Right lobe of liver (tissue), 6 donors: Measurements from ENCODE around the gene BRD3. TPM values are rescaled to one million over a fixed set of nuclear protein-coding genes. Genes with fewer than 3 reads are reported as not detected.
"Not testable (repeated sequence)": the region's sequence is repeated elsewhere in the genome, so short reads cannot be mapped to it uniquely, and the experiment has no call there.

Source experiments
- ATAC-seq, 4 donors: fragments of 200-7000 bp; cut with Tn5 transposase; one replicate each; pipeline ENCODE4 v1.9.1; 2020; ENCODE audit warnings: mild to moderate bottlenecking in 4 of 4, moderate library complexity in 4 of 4
- DNase-seq, 3 donors: peaks; one replicate each; pipeline ENCODE4 v3.0.0-alpha.2; 2020
- H3K27ac ChIP-seq, 3 donors: fragments of 200-600 bp; one replicate each; pipeline ENCODE4 v1.8.0; 2022
- H3K27me3 ChIP-seq, 2 donors: fragments of 200-600 bp; one replicate each; pipeline ENCODE4 v1.8.0; 2022
- H3K36me3 ChIP-seq, 4 donors: fragments of 200-600 bp; sonication (generic) in 1 of 4; one replicate each; pipeline versions ENCODE4 v1.5.1 to v1.8.0; 2017 to 2022; ENCODE audit warnings: control low read depth in 1 of 4
- H3K4me1 ChIP-seq, 4 donors: fragments of 200-600 bp; sonication (generic) in 1 of 4; one replicate each; pipeline versions ENCODE4 v1.5.1 to v1.8.0; 2017 to 2022; ENCODE audit warnings: control low read depth in 1 of 4
- H3K4me3 ChIP-seq, 3 donors: fragments of 200-600 bp; one replicate each; pipeline ENCODE4 v1.8.0; 2022
- H3K9me3 ChIP-seq, 4 donors: fragments of 200-600 bp; sonication (generic) in 1 of 4; one replicate each; pipeline versions ENCODE4 v1.5.1 to v1.8.0; 2017 to 2022; ENCODE audit warnings: control low read depth in 1 of 4
- POLR2A ChIP-seq: fragments of 450-650 bp; IDR thresholded peaks from one replicate; pipeline ENCODE4 v1.6.1; 2017; ENCODE audit warnings: antibody characterized with exemption, mild to moderate bottlenecking
- WGBS: methylation state at CpG from one replicate; pipeline ENCODE4 v1.1.6; 2018; ENCODE audit warnings: low coverage, low lambda C conversion rate; ENCODE audit not compliant: insufficient coverage; ENCODE audit errors: missing lambda C conversion rate; 5-methylcytosine and 5-hydroxymethylcytosine counted together
- intact Hi-C, 2 donors: fragments of 100-400 bp; cut with DNase I; formaldehyde crosslinking; loops; one replicate each; pipeline versions ENCODE4 v1.11.2 to v1.14.1; 2022
- total RNA-seq, 6 experiments: library from RNA; depleted of rRNA in 2 of 6; stranded (reverse); fragments of >200 nt in 2 of 6; fragmentation: NEBNext Ultra II Directional in 3 of 6; extraction: Animal tissue kit (Norgen Biotek cat#: 25700) in 3 of 6; gene quantifications; one replicate each; pipeline versions ENCODE4 v1.1.0 to v1.2.4, GENCODE V29; 2016 to 2023
- TF ChIP-seq, protein P1 (sequence below), 4 donors: fragments of 200-600 bp in 3 of 4; fragments of 450-650 bp in 1 of 4; IDR thresholded peaks; one replicate each; pipeline versions ENCODE4 v1.5.1 to v1.8.0; 2016 to 2022; ENCODE audit warnings: antibody characterized with exemption in 4 of 4, mild to moderate bottlenecking in 2 of 4
- donor health status: DM: no; HTN: yes; CAD: no.
- donor health status: DM: no; HTN: no; CAD: no.
- donor health status: DM: no; HTN: no; CAD: no.
- donor health status: DM: no; HTN: yes; CAD: no.
- donor health status: DM: no; HTN: yes; CAD: no.

BRD3 gene
- total RNA-seq, 6 experiments from 2014 or later: 10.7 to 25.4 (median 21.1) TPM

DNA sequence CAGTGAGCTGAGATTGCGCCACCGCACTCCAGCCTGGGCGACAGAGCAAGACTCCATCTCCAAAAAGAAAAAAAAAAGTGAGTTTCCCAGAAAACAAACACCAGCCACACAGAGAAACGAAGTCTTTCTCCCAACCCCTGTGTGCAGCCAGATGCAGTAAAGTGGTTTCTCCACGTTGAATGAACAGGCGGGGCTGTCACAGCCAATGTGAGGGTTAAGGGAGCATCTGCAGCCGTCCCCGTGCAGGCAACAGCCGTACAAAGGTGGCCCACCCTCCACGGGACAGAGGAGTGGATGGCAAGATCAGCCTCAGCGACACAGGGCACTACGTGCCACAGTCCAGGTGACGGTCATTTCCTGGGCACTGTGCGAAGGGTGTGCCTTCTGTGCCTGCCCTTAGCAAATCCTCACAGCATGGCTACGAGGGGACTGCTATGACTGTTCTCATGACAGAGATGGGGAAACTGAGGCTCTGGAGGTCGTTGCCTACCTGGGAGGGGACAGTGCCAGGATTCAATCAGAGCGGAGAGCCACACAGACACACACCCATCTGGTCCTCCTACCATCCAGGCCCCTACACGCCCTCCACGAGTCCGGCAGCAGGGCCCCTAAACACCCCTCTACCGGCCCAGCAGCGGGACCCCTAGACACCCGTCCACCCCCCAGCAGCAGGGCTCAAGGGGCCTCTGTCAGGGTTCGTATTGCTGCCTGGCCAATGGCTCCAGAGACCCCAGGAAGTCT lies 78.0 kb downstream of the BRD3 start:
- peak; percentile 18 for TF ChIP-seq POLR2A
- TF ChIP-seq, protein P1, sequence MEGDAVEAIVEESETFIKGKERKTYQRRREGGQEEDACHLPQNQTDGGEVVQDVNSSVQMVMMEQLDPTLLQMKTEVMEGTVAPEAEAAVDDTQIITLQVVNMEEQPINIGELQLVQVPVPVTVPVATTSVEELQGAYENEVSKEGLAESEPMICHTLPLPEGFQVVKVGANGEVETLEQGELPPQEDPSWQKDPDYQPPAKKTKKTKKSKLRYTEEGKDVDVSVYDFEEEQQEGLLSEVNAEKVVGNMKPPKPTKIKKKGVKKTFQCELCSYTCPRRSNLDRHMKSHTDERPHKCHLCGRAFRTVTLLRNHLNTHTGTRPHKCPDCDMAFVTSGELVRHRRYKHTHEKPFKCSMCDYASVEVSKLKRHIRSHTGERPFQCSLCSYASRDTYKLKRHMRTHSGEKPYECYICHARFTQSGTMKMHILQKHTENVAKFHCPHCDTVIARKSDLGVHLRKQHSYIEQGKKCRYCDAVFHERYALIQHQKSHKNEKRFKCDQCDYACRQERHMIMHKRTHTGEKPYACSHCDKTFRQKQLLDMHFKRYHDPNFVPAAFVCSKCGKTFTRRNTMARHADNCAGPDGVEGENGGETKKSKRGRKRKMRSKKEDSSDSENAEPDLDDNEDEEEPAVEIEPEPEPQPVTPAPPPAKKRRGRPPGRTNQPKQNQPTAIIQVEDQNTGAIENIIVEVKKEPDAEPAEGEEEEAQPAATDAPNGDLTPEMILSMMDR (IDR thresholded peaks at IDR 0.05): no peak
- 27% methylated on average over 6 of the region's 24 CpGs for WGBS
- intact Hi-C loops: loop anchor here in 1 of 2 donors (5.0 kb wide), 1 partner anchor 197 kb away; no protein-coding TSS in a partner anchor

DNA sequence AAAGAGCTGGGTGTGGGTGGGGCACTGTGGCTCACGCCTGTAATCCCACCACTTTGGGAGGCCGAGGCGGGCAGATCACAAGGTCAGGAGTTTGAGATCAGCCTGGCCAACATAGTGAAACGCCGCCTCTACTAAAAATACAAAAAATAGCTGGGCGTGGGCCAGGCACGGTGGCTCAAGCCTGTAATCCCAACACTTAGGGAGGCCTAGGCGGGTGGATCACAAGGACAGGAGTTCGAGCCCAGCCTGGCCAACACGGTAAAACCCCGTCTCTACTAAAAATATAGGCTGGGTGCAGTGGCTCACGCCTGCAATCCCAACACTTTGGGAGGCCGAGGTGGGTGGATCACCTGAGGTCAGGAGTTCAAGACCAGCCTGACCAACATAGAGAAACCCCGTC lies 79.1 kb downstream of the BRD3 start:
- ATAC-seq, H3K27me3 ChIP-seq, H3K36me3 ChIP-seq, H3K4me3 ChIP-seq, H3K9me3 ChIP-seq, H3K27ac ChIP-seq, intact Hi-C loops: not testable (repeated sequence)
- 79% methylated on average over 8 of the region's 14 CpGs for WGBS
- peaks cover 0 to 17% (median 8%) of the 10 kb centered on the region in 4 donors for H3K4me1 ChIP-seq
- peak in 2 of 3 donors; percentile 11 for DNase-seq

More for the DNA sequence above, 78.0 kb downstream of the BRD3 start:
- peak; percentile 2 to 23 (median 6) for ATAC-seq
- Histone ChIP-seq H3K4me3 (peak overlapping the region in 2 of 3 donors; percentile 73 to 78), H3K9me3 (no peaks in the 10 kb centered on the region), H3K27me3 (no peaks in the 10 kb centered on the region), H3K36me3 (no peaks in the 10 kb centered on the region), H3K4me1 (peaks cover 0 to 24% (median 11%) of the 10 kb centered on the region in 4 donors), H3K27ac (peak overlapping the region; percentile 62 to 86 (median 77))
- peak in 2 of 3 donors; percentile 63 for DNase-seq

DNA sequence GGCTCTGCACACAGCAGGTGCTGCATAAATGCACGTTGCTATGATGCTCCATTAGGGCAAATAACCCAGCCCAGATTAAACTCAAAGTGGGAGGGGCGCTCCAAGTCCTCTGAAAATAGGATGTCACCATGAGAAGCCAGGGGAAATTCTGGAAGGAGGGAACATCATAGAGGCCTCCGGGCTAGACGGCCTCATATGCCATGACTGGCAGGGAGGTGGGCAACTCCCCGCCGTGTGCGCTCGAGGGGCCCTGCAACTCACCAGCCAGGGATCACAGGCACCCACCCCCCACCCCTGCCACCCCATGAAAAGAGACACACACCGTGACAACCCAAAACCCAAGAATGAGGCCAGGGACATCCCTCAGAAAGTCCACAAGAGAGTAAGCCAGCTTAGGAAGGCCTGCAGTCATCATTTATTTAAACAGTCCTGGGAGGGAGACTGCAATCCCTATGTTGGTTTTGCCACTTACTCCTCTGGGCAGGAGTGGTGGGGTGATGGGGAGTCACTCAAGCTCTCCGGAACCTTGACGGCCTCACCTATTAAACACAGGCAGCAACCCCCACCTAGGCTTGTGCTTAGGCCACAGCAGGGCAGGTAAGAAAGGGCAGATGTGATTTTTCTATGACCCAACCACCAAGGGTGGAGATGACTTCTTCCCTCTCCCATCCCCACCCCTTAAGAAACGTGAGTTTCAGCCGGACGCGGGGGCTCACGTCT lies 79.7 kb downstream of the BRD3 start:
- DNase-seq (peak in 1 of 3 donors; percentile 32), ATAC-seq (no peak)
- Histone ChIP-seq H3K27ac (no peak overlapping the region), H3K4me3 (no peak overlapping the region), H3K36me3 (no peaks in the 10 kb centered on the region), H3K27me3 (no peaks in the 10 kb centered on the region), H3K4me1 (peaks cover 0 to 14% (median 5%) of the 10 kb centered on the region in 4 donors), H3K9me3 (no peaks in the 10 kb centered on the region)
- TF ChIP-seq POLR2A: no peak
- WGBS: 77% methylated on average over 5 of the region's 16 CpGs
- intact Hi-C loops: no loop called here

DNA sequence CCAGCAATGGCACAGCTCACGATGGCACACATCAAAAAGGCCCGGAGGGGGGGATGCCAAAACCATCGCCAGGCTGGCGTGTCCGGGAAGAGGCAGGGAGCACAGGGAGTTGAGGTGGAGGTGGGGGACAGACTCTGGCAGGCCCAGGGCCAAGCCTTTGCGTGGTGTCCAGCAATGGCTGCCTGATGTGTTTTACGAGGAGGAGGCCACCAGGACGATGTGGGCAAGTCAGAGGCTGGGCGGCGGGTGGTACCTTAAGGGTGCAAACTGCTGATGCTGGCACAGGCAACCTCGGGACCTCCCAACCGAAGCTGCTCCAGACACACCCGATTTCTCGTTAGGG lies 80.4 kb downstream of the BRD3 start:
- TF ChIP-seq, protein P1 (IDR thresholded peaks at IDR 0.05): no peak
- no peak for TF ChIP-seq POLR2A
- peak in 1 of 3 donors; percentile 32 for DNase-seq
- no peaks in the 10 kb centered on the region for H3K9me3 ChIP-seq
- H3K27ac ChIP-seq: no peak overlapping the region
- H3K36me3 ChIP-seq: no peaks in the 10 kb centered on the region
- ATAC-seq: no peak
- H3K27me3 ChIP-seq: no peaks in the 10 kb centered on the region
- WGBS: 87% methylated on average over 5 of the region's 14 CpGs
- intact Hi-C loops: no loop called here
- H3K4me1 ChIP-seq: peaks cover 0 to 14% (median 5%) of the 10 kb centered on the region in 4 donors
- no peak overlapping the region for H3K4me3 ChIP-seq

DNA sequence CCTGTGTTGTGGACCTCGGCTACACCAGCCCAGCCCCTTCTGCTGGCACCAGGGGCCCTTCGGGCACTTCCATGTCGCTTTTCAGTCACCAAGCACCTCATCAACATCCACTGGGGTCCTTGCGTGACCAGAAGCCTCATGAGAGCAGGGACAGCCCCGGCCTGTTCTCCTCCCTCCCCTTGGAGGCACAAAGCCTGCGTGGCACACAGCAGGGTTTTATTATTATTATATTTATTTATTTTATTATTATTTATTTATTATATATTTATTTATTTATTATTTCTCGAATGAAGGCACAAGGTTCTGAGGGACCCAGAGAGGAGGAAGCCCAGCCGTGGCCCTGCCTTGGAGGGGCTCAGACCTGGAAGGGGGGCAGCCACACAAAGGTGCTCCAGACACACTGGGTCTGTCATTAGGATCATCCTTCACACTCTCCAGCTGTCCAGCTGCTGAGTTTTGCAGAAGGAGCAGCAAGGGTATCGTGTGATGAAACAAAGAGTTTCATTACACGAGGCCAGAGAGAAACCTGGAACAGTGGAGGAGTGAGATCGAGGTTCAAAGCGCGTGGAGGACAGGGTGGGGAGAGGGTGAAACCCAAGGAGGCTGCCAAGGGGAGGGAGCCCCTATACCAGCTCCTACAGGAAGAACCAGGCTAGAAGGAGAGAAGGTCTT lies 80.9 kb downstream of the BRD3 start:
- TF ChIP-seq, protein P1 (IDR thresholded peaks at IDR 0.05): no peak
- TF ChIP-seq POLR2A: no peak
- ATAC-seq: no peak
- no peaks in the 10 kb centered on the region for H3K36me3 ChIP-seq
- intact Hi-C loops: no loop called here
- no peaks in the 10 kb centered on the region for H3K9me3 ChIP-seq
- peaks cover 0 to 14% (median 7%) of the 10 kb centered on the region in 4 donors for H3K4me1 ChIP-seq
- no peak overlapping the region for H3K4me3 ChIP-seq
- DNase-seq: peak in 2 of 3 donors; percentile 8 to 31
- WGBS: 73% methylated on average over 13 of the region's 13 CpGs
- H3K27ac ChIP-seq: no peak overlapping the region
- no peaks in the 10 kb centered on the region for H3K27me3 ChIP-seq
